Frontal cortex (tissue), 4 donors: ENCODE measurements around the gene ING3. TPM values are rescaled to one million over a fixed set of nuclear protein-coding genes. Genes with fewer than 3 reads are reported as not detected.
"Not testable (repeated sequence)": the region's sequence is repeated elsewhere in the genome, so short reads cannot be mapped to it uniquely, and the experiment has no call there.

Source experiments
- DNase-seq, 2 donors: peaks; one replicate each; pipeline ENCODE4 v3.0.0; 2012; ENCODE audit warnings: low spot score in 2 of 2
- FAIRE-seq: peaks from 2 replicates; lab custom pipeline; 2012; peaks lifted over from hg19 to GRCh38; lab: Jason Lieb, UNC
- total RNA-seq: library from RNA; depleted of rRNA; stranded (reverse); fragments of >200 nt; gene quantifications from one replicate; pipeline ENCODE4 v1.2.3, GENCODE V29; 2014
- donor health status: control.
- donor health status: control.
- donor health status: control.

ING3 gene
- total RNA-seq, 1 donor from 2014 or later, result 33.8 TPM

GRCh38 chr7:120949393-120949911, 1.1 kb upstream of the ING3 start:
- no peak for DNase-seq
- FAIRE-seq, result no peak

DNA sequence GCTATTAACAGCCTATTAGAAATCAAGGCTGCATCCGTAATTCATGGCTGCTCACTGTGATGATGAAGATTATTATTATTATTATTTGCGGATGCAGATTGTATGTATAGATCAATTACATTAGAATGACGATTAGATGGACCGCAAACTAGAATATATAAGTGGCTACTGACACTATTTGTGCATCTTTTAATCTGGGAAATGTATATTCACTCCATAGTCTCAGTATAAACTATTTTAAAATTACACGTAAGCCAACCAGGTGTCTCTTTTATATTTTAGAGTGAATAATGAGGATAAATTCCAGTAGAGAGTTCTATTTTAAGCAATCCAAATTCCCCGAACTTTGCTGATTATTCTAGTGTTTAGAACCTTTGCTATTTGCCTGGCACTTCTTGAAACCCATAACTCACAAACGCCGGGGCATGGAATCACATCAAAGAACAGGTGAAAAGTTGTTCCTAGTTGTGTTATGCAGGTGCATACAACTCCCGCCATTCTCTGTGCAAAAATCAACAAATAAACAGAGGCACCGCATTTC, 509 bp upstream of the ING3 start:
- no peak for DNase-seq
- no peak for FAIRE-seq

GRCh38 chr7:120951309-120951699, 727 bp downstream of the ING3 start:
- no peak for FAIRE-seq
- DNase-seq, result no peak

DNA sequence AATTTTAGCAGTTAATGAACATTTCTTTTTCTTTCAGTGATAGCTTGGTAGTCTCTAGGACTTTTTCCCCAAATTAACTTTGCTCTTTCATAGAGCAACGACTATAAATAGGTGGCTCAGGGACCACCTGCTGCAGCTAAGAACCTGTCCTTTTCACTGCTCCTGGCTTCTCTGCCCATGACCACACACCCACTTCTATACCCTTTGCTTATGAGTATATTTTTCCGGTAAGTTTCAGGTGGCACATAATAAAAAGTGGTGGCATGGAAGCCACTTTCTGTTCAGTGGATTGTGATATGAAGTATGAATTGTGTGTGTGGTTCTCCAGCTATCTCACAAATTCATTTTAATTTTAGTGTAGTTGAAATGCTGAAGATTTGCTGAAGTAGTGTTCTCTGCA, 1.2 kb downstream of the ING3 start:
- DNase-seq (no peak), FAIRE-seq (no peak)

- FAIRE-seq (no peak), DNase-seq (no peak)
Measured at GRCh38 chr7:120955577-120956149, 5.1 kb downstream of the ING3 start.

DNA sequence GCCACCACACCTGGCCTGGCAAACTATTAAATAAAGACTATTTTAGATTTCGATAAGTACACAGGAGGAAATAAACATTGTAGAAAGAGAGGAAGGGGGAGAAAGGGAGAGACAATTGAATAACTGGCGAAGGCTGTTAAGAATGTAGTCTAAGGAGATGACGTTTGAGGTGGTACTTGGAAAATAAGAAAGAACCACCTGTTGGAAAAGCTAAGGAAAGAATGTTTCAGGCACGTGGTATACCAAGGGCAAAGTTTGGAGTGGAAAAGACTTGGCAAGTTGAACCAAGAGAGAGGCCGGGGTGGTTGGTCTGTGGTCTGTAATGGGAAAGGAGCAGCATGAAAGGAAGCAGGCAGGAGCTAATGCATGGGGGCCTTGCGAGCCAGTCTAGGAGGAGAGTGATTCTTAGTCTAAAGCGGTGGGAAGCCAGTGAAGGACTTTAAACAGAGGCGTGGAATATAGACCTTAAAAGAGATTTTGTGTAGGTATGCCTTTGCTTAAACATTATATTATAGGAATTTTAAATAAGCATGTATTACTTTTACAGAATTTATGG, 9.4 kb downstream of the ING3 start:
- no peak for FAIRE-seq
- DNase-seq, result no peak

- FAIRE-seq (no peak), DNase-seq (no peak)
Measured at GRCh38 chr7:120960714-120961113, 10.1 kb downstream of the ING3 start.

- FAIRE-seq (no peak), DNase-seq (no peak)
Measured at GRCh38 chr7:120961638-120962173, 11.1 kb downstream of the ING3 start.

DNA sequence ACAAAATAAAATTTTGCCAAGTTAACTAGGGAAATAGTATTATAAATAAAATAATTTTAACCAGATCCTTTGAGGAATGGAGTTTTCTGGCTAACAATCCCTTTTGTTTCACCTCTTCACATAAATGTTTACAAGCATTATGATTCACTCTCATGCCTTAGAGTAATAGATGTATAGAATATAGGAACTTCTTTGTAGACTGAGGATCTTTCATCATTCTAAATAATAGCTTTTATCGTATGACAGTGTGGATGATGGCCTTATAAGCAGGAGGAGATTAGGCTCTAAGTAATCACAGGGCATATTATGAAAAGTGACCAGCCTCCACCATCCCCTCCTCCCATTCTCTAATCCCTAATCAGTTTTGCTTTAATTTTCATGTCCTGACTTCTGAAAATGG, 13.5 kb downstream of the ING3 start:
- DNase-seq, result no peak
- FAIRE-seq, result no peak

- FAIRE-seq, result no peak
- DNase-seq, result no peak
Measured at GRCh38 chr7:120966961-120967360, 16.4 kb downstream of the ING3 start.

GRCh38 chr7:120973849-120974248, 23.3 kb downstream of the ING3 start:
- FAIRE-seq, result no peak
- no peak for DNase-seq

GRCh38 chr7:120979765-120980499, 29.4 kb downstream of the ING3 start:
- DNase-seq (no peak), FAIRE-seq (no peak)

DNA sequence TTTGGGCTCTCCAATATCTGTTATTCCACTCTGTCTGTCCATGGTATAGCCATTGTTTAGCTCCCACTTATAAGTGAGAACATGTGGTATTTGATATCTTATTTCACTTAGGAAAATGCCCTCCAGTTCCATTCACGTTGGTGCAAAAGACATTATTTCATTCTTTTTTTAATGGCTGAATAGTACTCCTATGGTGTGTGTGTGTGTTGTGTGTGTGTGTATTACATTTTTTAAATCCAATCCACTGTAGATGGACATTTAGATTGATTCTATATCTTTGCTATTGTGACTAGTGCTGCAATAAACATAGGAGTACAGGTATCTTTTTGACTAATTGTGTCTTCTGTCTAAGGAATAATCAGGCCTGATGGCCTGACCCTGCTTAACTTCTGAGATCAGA, 30.5 kb downstream of the ING3 start:
- no peak for FAIRE-seq
- DNase-seq, result no peak

GRCh38 chr7:120981888-120982615, 31.5 kb downstream of the ING3 start:
- FAIRE-seq, result no peak
- DNase-seq, result no peak

DNA sequence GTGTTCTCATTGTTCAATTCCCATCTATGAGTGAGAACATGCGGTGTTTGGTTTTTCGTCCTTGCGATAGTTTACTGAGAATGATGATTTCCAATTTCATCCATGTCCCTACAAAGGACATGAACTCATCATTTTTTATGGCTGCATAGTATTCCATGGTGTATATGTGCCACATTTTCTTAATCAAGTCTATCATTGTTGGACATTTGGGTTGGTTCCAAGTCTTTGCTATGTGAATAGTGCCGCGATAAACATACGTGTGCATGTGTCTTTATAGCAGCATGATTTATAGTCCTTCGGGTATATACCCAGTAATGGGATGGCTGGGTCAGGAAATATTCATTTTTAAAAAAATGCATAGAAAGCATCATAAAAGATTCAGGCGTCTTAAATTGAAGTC, 33.0 kb downstream of the ING3 start:
- not testable (repeated sequence) for FAIRE-seq, DNase-seq

- FAIRE-seq, result no peak
- DNase-seq, result no peak
Measured at GRCh38 chr7:120984406-120984805, 33.8 kb downstream of the ING3 start.

- no peak for DNase-seq
- no peak for FAIRE-seq
Measured at GRCh38 chr7:120985130-120985758, 34.7 kb downstream of the ING3 start.

DNA sequence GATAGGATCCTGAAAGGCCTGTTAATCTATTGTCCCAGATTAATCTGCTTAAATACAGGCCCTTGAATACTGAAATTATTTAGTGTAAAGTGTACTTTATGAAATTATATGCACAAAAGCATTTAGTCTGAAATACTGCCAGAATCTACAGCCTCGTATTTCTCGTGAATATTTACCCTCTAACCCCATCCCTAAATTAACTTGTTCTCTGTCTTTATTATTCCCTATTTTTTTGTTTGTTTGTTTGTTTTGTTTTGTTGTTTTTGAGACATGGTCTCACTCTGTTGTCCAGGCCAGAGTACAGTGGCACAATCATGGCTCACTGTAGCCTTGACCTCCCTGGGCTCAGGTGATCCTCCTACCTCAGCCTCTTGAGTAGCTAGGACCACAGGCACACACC, 35.3 kb downstream of the ING3 start:
- no peak for DNase-seq

GRCh38 chr7:120986650-120987049, 36.1 kb downstream of the ING3 start:
- DNase-seq, result no peak
- FAIRE-seq, result no peak

More for the DNA sequence above, 35.3 kb downstream of the ING3 start:
- FAIRE-seq, result no peak

DNA sequence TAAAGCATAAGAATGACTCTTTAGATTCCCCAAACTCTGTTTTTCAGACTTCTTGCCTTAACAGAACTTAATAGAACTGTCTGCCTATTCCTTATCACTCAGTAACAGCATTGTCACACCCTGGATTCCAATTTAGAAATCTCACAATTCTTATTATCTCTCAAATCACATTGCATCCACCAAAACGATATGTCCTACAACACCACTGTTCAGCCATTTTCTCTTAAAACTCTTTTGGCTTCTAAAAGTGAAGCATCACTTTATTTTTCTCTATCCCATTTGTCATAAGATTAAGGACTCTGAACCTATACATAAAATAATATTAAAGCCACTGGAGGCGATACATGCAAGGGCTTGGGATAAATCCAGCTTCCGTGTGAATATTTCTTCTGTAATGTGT, 36.7 kb downstream of the ING3 start:
- FAIRE-seq (no peak), DNase-seq (no peak)
